ENCODE results near the gene MICAL3.

The MICAL3 gene

DNA sequence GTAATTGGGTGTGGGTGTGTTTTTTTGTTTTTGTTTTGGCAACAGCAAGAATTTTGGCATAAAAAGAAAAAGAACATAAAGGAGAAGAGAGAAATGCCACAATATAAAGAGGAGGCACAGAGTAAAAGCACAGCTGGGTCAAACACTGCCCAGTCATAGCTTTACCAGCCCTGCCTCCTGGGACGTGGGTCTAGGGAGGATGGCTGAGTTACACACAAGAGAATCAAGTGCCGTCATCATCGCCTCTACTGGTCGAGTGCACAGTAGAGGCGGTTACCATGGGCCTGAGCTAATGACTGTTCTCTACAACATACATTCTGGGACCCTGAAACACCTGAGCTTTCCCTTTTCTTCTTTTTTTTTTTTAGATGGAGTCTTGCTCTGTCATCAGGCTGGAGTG lies 162.5 kb downstream of the MICAL3 start:
- Histone ChIP-seq H3K79me2 (ENCODE audit: control insufficient read depth, insufficient read depth, low read length) (no peaks in the 10 kb centered on the region), H3K4me1 (ENCODE audit: control insufficient read depth, low read depth, low read length) (no peaks in the 10 kb centered on the region), H3K4me2 (ENCODE audit: low read length) (no peak overlapping the region), H3K27me3 (ENCODE audit: insufficient read depth, low read length, poor library complexity) (no peaks in the 10 kb centered on the region), H3K9ac (ENCODE audit: low read length) (no peak overlapping the region), H2BK5ac (ENCODE audit: low read length) (no peak overlapping the region), H3K56ac (ENCODE audit: low read length) (no peak overlapping the region), H3K18ac (ENCODE audit: low read length) (no peak overlapping the region), H2BK15ac (replicated peaks; ENCODE audit: low read depth) (no peak overlapping the region), H4K8ac (ENCODE audit: low read depth, low read length) (no peak overlapping the region), H3K23ac (ENCODE audit: low read length) (no peak overlapping the region), H2AK5ac (ENCODE audit: low read length) (no peak overlapping the region), H3K36me3 (ENCODE audit: control insufficient read depth, insufficient read depth, low read length) (peaks cover 2% of the 10 kb centered on the region), H3K4ac (ENCODE audit: low read depth, low read length) (no peak overlapping the region), H3K27ac (ENCODE audit: low read depth, low read length) (no peak overlapping the region), H2BK120ac (ENCODE audit: low read depth, low read length) (no peak overlapping the region), H3K4me3 (ENCODE audit: low read length) (no peak overlapping the region), H3K79me1 (ENCODE audit: low read length) (no peaks in the 10 kb centered on the region), H4K5ac (ENCODE audit: low read length) (no peak overlapping the region)
- no CpG with 5 or more reads among the region's 5 CpGs for WGBS (ENCODE audit: extremely low coverage, insufficient coverage, low lambda C conversion rate)
- DNase-seq: no peak

DNA sequence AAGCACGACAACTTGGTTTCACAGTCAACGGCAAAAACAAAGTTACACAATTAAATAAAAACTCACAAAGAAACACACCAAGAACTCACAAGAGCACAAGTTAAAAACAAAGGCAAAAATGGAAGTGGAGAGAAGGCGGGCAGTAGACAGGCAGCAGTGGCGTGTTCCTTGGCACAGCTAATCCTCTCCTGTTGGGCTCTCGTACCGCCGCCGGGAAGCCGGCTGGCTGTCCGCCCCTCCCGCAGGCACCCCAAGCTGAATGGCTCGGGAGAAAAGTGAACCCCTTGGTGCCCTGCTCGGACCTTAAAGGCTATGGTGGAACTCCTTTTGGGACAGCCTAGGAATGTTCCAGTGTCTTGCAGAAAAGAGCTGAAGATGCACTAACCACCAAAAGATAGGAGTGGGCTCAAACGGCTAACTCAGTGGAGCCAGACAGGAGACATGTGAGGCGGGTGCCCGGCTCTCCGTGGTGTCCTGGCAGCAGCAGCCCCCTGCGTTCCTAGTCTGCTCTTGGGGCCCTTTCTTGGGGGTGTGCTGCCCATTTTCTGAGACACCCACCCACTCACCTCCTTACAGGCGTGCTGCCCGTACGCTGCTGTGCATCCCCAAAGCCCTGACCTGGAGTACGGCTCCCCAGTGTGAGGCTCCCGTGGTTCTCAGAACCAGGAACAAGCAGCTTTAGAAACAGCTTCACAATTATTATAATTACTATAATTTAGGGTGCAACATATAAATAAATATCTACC lies 164.0 kb downstream of the MICAL3 start:
- no peak overlapping the region for H3K23ac ChIP-seq (ENCODE audit: low read length)
- no peak overlapping the region for H4K8ac ChIP-seq (ENCODE audit: low read depth, low read length)
- no peaks in the 10 kb centered on the region for H3K79me2 ChIP-seq (ENCODE audit: control insufficient read depth, insufficient read depth, low read length)
- H2BK15ac ChIP-seq (replicated peaks; ENCODE audit: low read depth): no peak overlapping the region
- H3K56ac ChIP-seq (ENCODE audit: low read length): no peak overlapping the region
- H3K4me1 ChIP-seq (ENCODE audit: control insufficient read depth, low read depth, low read length): no peaks in the 10 kb centered on the region
- no peak for DNase-seq
- no CpG with 5 or more reads among the region's 23 CpGs for WGBS (ENCODE audit: extremely low coverage, insufficient coverage, low lambda C conversion rate)
- peaks cover 2% of the 10 kb centered on the region for H3K36me3 ChIP-seq (ENCODE audit: control insufficient read depth, insufficient read depth, low read length)
- H4K5ac ChIP-seq (ENCODE audit: low read length): no peak overlapping the region
- H2BK5ac ChIP-seq (ENCODE audit: low read length): no peak overlapping the region
- H3K18ac ChIP-seq (ENCODE audit: low read length): no peak overlapping the region
- no peak overlapping the region for H2BK120ac ChIP-seq (ENCODE audit: low read depth, low read length)
- H3K27me3 ChIP-seq (ENCODE audit: insufficient read depth, low read length, poor library complexity): no peaks in the 10 kb centered on the region
- no peaks in the 10 kb centered on the region for H3K79me1 ChIP-seq (ENCODE audit: low read length)
- H3K9ac ChIP-seq (ENCODE audit: low read length): no peak overlapping the region
- no peak overlapping the region for H2AK5ac ChIP-seq (ENCODE audit: low read length)
- no peak overlapping the region for H3K4me3 ChIP-seq (ENCODE audit: low read length)
- H3K27ac ChIP-seq (ENCODE audit: low read depth, low read length): no peak overlapping the region
- no peak overlapping the region for H3K4me2 ChIP-seq (ENCODE audit: low read length)
- H3K4ac ChIP-seq (ENCODE audit: low read depth, low read length): no peak overlapping the region

DNA sequence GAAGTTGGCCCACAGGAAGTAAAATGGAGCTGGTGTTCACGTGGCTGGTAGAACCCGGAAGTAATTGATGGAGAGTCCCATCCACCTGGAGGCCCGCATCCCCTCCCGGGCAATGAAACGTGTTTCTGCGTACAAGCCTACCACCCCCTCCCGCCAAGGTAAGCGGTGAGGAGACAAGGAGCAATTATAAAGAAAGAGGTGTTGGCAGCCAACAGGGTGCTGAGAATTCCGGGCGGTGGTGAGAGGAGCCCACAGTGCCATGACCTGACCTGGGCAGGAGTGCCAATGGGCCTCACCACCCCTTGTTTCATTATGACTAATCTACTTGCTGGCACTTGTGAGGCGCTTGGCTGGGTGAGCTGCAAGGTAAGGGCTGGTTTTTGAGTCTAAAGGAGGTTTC lies 166.3 kb downstream of the MICAL3 start:
- H3K4me3 ChIP-seq (ENCODE audit: low read length): no peak overlapping the region
- H4K8ac ChIP-seq (ENCODE audit: low read depth, low read length): no peak overlapping the region
- no peak overlapping the region for H2BK15ac ChIP-seq (replicated peaks; ENCODE audit: low read depth)

DNA sequence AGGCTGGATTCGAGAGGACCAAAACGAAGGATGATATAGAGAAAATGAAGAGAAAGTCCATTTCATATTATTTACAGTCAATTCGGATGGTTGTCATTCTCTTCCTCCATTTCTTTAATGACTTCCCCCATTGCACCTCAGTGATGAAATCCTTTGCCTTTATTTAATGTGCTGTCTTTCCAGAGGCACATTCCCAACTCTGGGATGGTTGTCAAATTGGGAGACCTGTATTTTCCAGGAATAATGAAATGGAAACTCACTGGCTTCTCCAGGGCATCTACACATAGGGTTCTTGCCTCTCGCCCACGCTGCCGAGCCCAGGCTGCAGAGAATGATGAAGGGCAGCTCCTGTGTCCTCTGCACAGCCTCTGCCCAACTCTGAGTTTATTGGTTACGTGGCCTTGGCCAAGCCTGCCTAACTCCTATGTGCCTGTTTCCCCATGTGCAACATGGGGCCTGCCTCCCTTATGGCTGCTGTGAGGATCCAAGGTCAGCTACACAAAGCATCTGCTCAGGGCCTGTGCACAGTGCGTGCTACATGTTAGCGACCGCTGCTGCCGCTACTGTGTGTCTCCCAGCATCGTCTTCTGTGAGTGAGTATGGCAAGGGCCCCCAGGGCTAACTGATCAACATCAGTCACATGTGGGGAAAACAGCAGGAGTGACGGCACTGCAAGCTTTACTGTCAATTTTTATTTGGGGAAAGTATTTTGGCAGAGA lies 168.6 kb downstream of the MICAL3 start:
- Histone ChIP-seq H3K79me1 (ENCODE audit: low read length) (no peaks in the 10 kb centered on the region), H2BK15ac (replicated peaks; ENCODE audit: low read depth) (no peak overlapping the region), H2AK5ac (ENCODE audit: low read length) (no peak overlapping the region), H3K79me2 (ENCODE audit: control insufficient read depth, insufficient read depth, low read length) (no peaks in the 10 kb centered on the region), H2BK5ac (ENCODE audit: low read length) (no peak overlapping the region), H4K8ac (ENCODE audit: low read depth, low read length) (no peak overlapping the region), H3K56ac (ENCODE audit: low read length) (no peak overlapping the region), H3K36me3 (ENCODE audit: control insufficient read depth, insufficient read depth, low read length) (no peaks in the 10 kb centered on the region), H3K9ac (ENCODE audit: low read length) (no peak overlapping the region), H3K4me1 (ENCODE audit: control insufficient read depth, low read depth, low read length) (no peaks in the 10 kb centered on the region), H3K23ac (ENCODE audit: low read length) (no peak overlapping the region), H2BK120ac (ENCODE audit: low read depth, low read length) (no peak overlapping the region), H3K27me3 (ENCODE audit: insufficient read depth, low read length, poor library complexity) (no peaks in the 10 kb centered on the region), H3K27ac (ENCODE audit: low read depth, low read length) (no peak overlapping the region), H3K18ac (ENCODE audit: low read length) (no peak overlapping the region), H3K4ac (ENCODE audit: low read depth, low read length) (no peak overlapping the region), H3K4me2 (ENCODE audit: low read length) (no peak overlapping the region), H3K4me3 (ENCODE audit: low read length) (no peak overlapping the region), H4K5ac (ENCODE audit: low read length) (no peak overlapping the region)
- no CpG with 5 or more reads among the region's 13 CpGs for WGBS (ENCODE audit: extremely low coverage, insufficient coverage, low lambda C conversion rate)
- DNase-seq: no peak

More for the DNA sequence above, 166.3 kb downstream of the MICAL3 start:
- Histone ChIP-seq H3K4ac (ENCODE audit: low read depth, low read length) (no peak overlapping the region), H4K5ac (ENCODE audit: low read length) (no peak overlapping the region), H3K79me1 (ENCODE audit: low read length) (no peaks in the 10 kb centered on the region), H3K4me2 (ENCODE audit: low read length) (no peak overlapping the region), H3K56ac (ENCODE audit: low read length) (no peak overlapping the region), H3K27me3 (ENCODE audit: insufficient read depth, low read length, poor library complexity) (no peaks in the 10 kb centered on the region), H2BK120ac (ENCODE audit: low read depth, low read length) (no peak overlapping the region), H3K79me2 (ENCODE audit: control insufficient read depth, insufficient read depth, low read length) (no peaks in the 10 kb centered on the region), H3K27ac (ENCODE audit: low read depth, low read length) (no peak overlapping the region), H3K9ac (ENCODE audit: low read length) (no peak overlapping the region), H3K23ac (ENCODE audit: low read length) (no peak overlapping the region), H2BK5ac (ENCODE audit: low read length) (no peak overlapping the region), H3K36me3 (ENCODE audit: control insufficient read depth, insufficient read depth, low read length) (no peaks in the 10 kb centered on the region), H3K18ac (ENCODE audit: low read length) (no peak overlapping the region), H3K4me1 (ENCODE audit: control insufficient read depth, low read depth, low read length) (no peaks in the 10 kb centered on the region), H2AK5ac (ENCODE audit: low read length) (no peak overlapping the region)
- WGBS (ENCODE audit: extremely low coverage, insufficient coverage, low lambda C conversion rate): no CpG with 5 or more reads among the region's 11 CpGs
- no peak for DNase-seq

DNA sequence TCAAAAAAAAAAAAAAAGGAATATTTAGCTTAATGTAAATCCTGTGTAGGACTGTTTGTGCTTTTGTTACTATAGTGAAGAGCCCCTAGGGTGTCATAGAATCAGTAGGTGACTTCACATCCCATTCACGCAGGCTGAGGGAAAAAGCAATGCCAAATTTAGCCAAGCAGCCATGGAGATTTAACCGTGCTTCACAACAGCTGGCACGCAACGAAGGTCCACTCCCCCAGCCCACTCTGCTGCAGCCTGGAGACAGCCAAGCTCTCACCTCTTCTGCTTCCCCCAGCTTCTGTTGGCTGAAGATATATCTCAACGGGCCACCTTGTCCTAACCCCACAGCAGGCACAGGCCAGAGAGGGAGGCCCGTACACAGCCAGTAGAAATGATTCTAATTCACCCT lies 171.3 kb downstream of the MICAL3 start:
- no peak overlapping the region for H4K8ac ChIP-seq (ENCODE audit: low read depth, low read length)
- H3K9ac ChIP-seq (ENCODE audit: low read length): no peak overlapping the region
- no peak overlapping the region for H2BK5ac ChIP-seq (ENCODE audit: low read length)
- no peaks in the 10 kb centered on the region for H3K79me2 ChIP-seq (ENCODE audit: control insufficient read depth, insufficient read depth, low read length)
- H3K27me3 ChIP-seq (ENCODE audit: insufficient read depth, low read length, poor library complexity): no peaks in the 10 kb centered on the region
- H3K18ac ChIP-seq (ENCODE audit: low read length): no peak overlapping the region
- H2BK120ac ChIP-seq (ENCODE audit: low read depth, low read length): no peak overlapping the region
- no peaks in the 10 kb centered on the region for H3K36me3 ChIP-seq (ENCODE audit: control insufficient read depth, insufficient read depth, low read length)
- DNase-seq: no peak
- H3K4me3 ChIP-seq (ENCODE audit: low read length): no peak overlapping the region
- no peak overlapping the region for H3K23ac ChIP-seq (ENCODE audit: low read length)
- H3K27ac ChIP-seq (ENCODE audit: low read depth, low read length): no peak overlapping the region
- no peak overlapping the region for H4K5ac ChIP-seq (ENCODE audit: low read length)
- no peak overlapping the region for H2BK15ac ChIP-seq (replicated peaks; ENCODE audit: low read depth)
- no peak overlapping the region for H3K56ac ChIP-seq (ENCODE audit: low read length)
- no CpG with 5 or more reads among the region's 6 CpGs for WGBS (ENCODE audit: extremely low coverage, insufficient coverage, low lambda C conversion rate)
- H3K4me1 ChIP-seq (ENCODE audit: control insufficient read depth, low read depth, low read length): no peaks in the 10 kb centered on the region
- H3K4me2 ChIP-seq (ENCODE audit: low read length): no peak overlapping the region
- H3K4ac ChIP-seq (ENCODE audit: low read depth, low read length): no peak overlapping the region
- H2AK5ac ChIP-seq (ENCODE audit: low read length): no peak overlapping the region
- no peaks in the 10 kb centered on the region for H3K79me1 ChIP-seq (ENCODE audit: low read length)

All from mesendoderm (in vitro differentiated cells).